ENCODE data around the gene FAM163B.

DNA sequence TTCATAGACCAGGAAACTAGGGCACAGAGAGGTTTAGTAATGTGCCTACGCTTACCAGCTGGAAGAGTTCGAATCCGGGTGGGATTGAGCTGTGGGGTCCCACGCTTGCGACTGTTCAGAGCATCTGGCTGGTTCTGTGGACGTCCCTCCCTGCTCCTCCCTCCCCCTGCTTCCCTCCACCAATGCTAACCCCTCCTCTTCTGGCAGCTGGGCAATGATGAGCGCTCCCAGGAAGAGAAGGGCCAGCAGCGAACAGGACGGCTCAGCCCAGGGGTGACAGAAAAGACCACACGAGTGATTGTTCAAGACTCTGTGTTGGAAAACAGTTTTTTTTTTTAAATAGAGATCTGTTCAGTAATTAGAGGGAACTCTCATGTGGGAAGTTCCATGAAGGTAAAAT is 6.9 kb downstream of the FAM163B start:
- TF ChIP-seq EZH2 (IDR thresholded peaks at IDR 0.05) (no peak), POLR2AphosphoS5 (IDR thresholded peaks at IDR 0.05; ENCODE audit: borderline replicate concordance, low read depth, low read length) (no peak), FOXP2 (optimal IDR thresholded peaks at IDR 0.05; ENCODE audit: control extremely low read depth, extremely low read length, insufficient read depth) (no peak)

Measured in SK-N-MC (cell line).